ENCODE measurements around the gene FTL.

DNA sequence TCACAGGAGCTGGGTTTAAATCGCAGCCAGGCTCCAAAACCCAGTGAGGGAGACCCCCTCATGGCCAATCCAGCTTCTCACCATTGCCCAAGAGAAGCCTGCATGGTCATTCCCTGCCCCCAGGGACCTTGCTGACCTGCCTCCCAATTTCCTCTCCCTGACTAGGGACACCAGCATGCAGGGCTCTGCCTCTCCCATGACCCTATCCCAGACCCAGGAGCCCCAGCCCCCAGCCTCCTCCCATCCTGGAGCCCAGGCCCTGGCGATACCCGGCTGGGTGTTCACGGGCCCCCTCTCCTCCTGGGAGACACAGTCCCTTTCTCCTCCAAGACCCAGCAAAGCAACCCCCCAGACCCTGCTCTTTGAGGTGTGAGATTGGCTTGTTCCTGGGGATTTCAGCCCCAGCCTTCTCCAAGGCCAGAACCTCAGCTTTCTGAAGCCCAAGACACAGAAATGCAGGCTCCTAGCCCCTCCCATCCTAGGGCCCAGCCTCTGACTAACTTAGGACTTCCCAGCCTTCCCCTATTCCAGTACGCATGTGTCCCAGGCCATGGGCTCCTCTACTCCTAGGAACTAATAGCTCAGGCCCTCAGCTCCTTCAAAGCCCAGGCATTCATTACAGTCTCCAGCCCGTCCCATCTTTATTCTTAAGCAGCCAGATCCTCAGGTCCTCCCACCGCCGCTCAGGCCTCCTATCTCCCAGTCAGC, 26.9 kb downstream of the FTL start:
- no peak for TF ChIP-seq EZH2phosphoT487 (IDR thresholded peaks at IDR 0.05; ENCODE audit: borderline replicate concordance, low read length)
- TF ChIP-seq, protein P1, sequence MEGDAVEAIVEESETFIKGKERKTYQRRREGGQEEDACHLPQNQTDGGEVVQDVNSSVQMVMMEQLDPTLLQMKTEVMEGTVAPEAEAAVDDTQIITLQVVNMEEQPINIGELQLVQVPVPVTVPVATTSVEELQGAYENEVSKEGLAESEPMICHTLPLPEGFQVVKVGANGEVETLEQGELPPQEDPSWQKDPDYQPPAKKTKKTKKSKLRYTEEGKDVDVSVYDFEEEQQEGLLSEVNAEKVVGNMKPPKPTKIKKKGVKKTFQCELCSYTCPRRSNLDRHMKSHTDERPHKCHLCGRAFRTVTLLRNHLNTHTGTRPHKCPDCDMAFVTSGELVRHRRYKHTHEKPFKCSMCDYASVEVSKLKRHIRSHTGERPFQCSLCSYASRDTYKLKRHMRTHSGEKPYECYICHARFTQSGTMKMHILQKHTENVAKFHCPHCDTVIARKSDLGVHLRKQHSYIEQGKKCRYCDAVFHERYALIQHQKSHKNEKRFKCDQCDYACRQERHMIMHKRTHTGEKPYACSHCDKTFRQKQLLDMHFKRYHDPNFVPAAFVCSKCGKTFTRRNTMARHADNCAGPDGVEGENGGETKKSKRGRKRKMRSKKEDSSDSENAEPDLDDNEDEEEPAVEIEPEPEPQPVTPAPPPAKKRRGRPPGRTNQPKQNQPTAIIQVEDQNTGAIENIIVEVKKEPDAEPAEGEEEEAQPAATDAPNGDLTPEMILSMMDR (IDR thresholded peaks at IDR 0.05; ENCODE audit: low read depth, low read length, poor library complexity, severe bottlenecking) = no peak
